IMR-90 (cell line): Measurements from ENCODE around the gene LUC7L. TPM values are rescaled to one million over a fixed set of nuclear protein-coding genes. Genes with fewer than 3 reads are reported as not detected.
"Not testable (repeated sequence)": the region's sequence is repeated elsewhere in the genome, so short reads cannot be mapped to it uniquely, and the experiment has no call there.

Source experiments
- ATAC-seq: fragments of 200-7000 bp; cut with Tn5 transposase; 2 replicates; pipeline ENCODE4 v1.9.1; 2020; ENCODE audit warnings: low read depth, mild to moderate bottlenecking, moderate library complexity
- BruUV-seq: library from RNA; stranded (reverse); fragments of 400-500 nt; replicated peaks from 2 replicates; lab custom pipeline; 2021; lab: Mats Ljungman, UMichigan
- CTCF ChIA-PET: fragments of 300-600 bp; formaldehyde crosslinking; extraction: SDS; loops from one replicate; lab custom pipeline; 2021; ENCODE audit warnings: antibody characterized with exemption; lab: Yijun Ruan, JAX
- POLR2A ChIA-PET: fragments of 300-600 bp; sonication (Branson Sonifier 250); formaldehyde crosslinking; loops from one replicate; lab custom pipeline; 2022; ENCODE audit warnings: antibody characterized with exemption; ENCODE audit not compliant: unreplicated experiment; lab: Charles Lee
- DNase-seq: peaks from one replicate; pipeline ENCODE4 v3.0.0; 2013
- H2AFZ ChIP-seq: replicated peaks from 2 replicates; pipeline ENCODE3; 2013; ENCODE audit warnings: low read length, mild to moderate bottlenecking; ENCODE audit not compliant: poor library complexity
- H2AK5ac ChIP-seq: 2 replicates; pipeline ENCODE4 v1.6.1; 2013; ENCODE audit warnings: low read depth, low read length, inconsistent platforms
- H2AK9ac ChIP-seq: replicated peaks from 2 replicates; pipeline ENCODE3; 2013; ENCODE audit warnings: mild to moderate bottlenecking, low read depth, low read length, moderate library complexity; ENCODE audit not compliant: poor library complexity
- H2BK120ac ChIP-seq: 2 replicates; pipeline ENCODE4 v1.6.1; 2013; ENCODE audit warnings: low read depth, low read length, inconsistent platforms
- H2BK15ac ChIP-seq: 3 replicates; pipeline ENCODE4 v1.6.1; 2013; ENCODE audit warnings: low read depth, low read length, inconsistent platforms
- H2BK20ac ChIP-seq: 2 replicates; pipeline ENCODE4 v1.6.1; 2013; ENCODE audit warnings: low read depth, mild to moderate bottlenecking, inconsistent platforms, low read length, moderate library complexity
- H2BK5ac ChIP-seq: 2 replicates; pipeline ENCODE4 v1.6.1; 2013; ENCODE audit warnings: mild to moderate bottlenecking, low read depth, low read length, inconsistent platforms; ENCODE audit not compliant: poor library complexity, severe bottlenecking
- H3K14ac ChIP-seq: replicated peaks from 2 replicates; pipeline ENCODE4 v1.6.1; 2013; ENCODE audit warnings: low read depth, low read length, inconsistent platforms
- H3K18ac ChIP-seq: 2 replicates; pipeline ENCODE4 v1.6.1; 2013; ENCODE audit warnings: low read depth, low read length, control low read depth
- H3K23ac ChIP-seq: 2 replicates; pipeline ENCODE4 v1.6.1; 2013; ENCODE audit warnings: low read depth, low read length, inconsistent platforms
- H3K27ac ChIP-seq: 2 replicates; pipeline ENCODE4 v1.5.1; 2013; ENCODE audit warnings: mild to moderate bottlenecking, control low read depth, low read length; ENCODE audit not compliant: insufficient read depth
- H3K27me3 ChIP-seq: 2 replicates; pipeline ENCODE4 v1.6.1; 2013; ENCODE audit warnings: low read length; ENCODE audit not compliant: control insufficient read depth, insufficient read depth
- H3K36me3 ChIP-seq: 2 replicates; pipeline ENCODE4 v1.6.1; 2013; ENCODE audit warnings: low read length, mixed read lengths; ENCODE audit not compliant: control insufficient read depth, insufficient read depth
- H3K4ac ChIP-seq: 2 replicates; pipeline ENCODE4 v1.6.1; 2013; ENCODE audit warnings: low read depth, low read length, inconsistent platforms
- H3K4me1 ChIP-seq: 2 replicates; pipeline ENCODE4 v1.6.1; 2013; ENCODE audit warnings: low read length, mixed read lengths; ENCODE audit not compliant: control insufficient read depth, insufficient read depth
- H3K4me2 ChIP-seq: 2 replicates; pipeline ENCODE4 v1.6.1; 2013; ENCODE audit warnings: low read depth, mild to moderate bottlenecking, control low read depth, low read length, moderate library complexity
- H3K4me3 ChIP-seq: 2 replicates; pipeline ENCODE4 v1.5.1; 2013; ENCODE audit warnings: low read depth, mild to moderate bottlenecking, control low read depth, low read length, moderate library complexity; ENCODE audit not compliant: insufficient read depth
- H3K56ac ChIP-seq: 2 replicates; pipeline ENCODE4 v1.6.1; 2013; ENCODE audit warnings: low read length, inconsistent platforms; ENCODE audit not compliant: insufficient read depth; ENCODE audit errors: extremely low read depth
- H3K79me1 ChIP-seq, 2 experiments: 2 replicates each; pipeline ENCODE4 v1.6.1; 2013; ENCODE audit warnings: low read length in 2 of 2, inconsistent platforms in 1 of 2, low read depth in 1 of 2
- H3K9ac ChIP-seq: 2 replicates; pipeline ENCODE4 v1.6.1; 2013; ENCODE audit warnings: low read depth, low read length, control low read depth
- H3K9me1 ChIP-seq: 2 replicates; pipeline ENCODE4 v1.6.1; 2013; ENCODE audit warnings: low read length, inconsistent platforms; ENCODE audit not compliant: insufficient read depth
- H3K9me3 ChIP-seq: 2 replicates; pipeline ENCODE4 v1.6.1; 2013; ENCODE audit warnings: low read length; ENCODE audit not compliant: control insufficient read depth, insufficient read depth
- H4K20me1 ChIP-seq: 2 replicates; pipeline ENCODE4 v1.6.1; 2013; ENCODE audit warnings: low read length, inconsistent platforms; ENCODE audit not compliant: insufficient read depth
- H4K5ac ChIP-seq: 2 replicates; pipeline ENCODE4 v1.6.1; 2013; ENCODE audit warnings: mild to moderate bottlenecking, low read depth, low read length, control low read depth
- H4K8ac ChIP-seq, 2 experiments: 2 replicates each; pipeline ENCODE4 v1.6.1; 2013; ENCODE audit warnings: low read depth in 2 of 2, low read length in 2 of 2, control low read depth in 1 of 2, inconsistent platforms in 1 of 2
- H4K91ac ChIP-seq: 2 replicates; pipeline ENCODE4 v1.6.1; 2013; ENCODE audit warnings: low read depth, low read length, inconsistent platforms; ENCODE audit not compliant: insufficient read depth
- BHLHE40 ChIP-seq: fragments of 150-350 bp; IDR thresholded peaks from 2 replicates; pipeline ENCODE4 v1.6.1; 2016; ENCODE audit warnings: mild to moderate bottlenecking, low read depth, low read length
- CEBPB ChIP-seq: IDR thresholded peaks from 2 replicates; pipeline ENCODE4 v1.6.1; 2012; ENCODE audit warnings: low read depth, low read length, improper control_type of control experiment
- CHD1 ChIP-seq: IDR thresholded peaks from 2 replicates; pipeline ENCODE4 v1.6.1; 2012; ENCODE audit warnings: low read depth, low read length, improper control_type of control experiment
- FOS ChIP-seq: fragments of 150-350 bp; IDR thresholded peaks from 2 replicates; pipeline ENCODE4 v1.6.1; 2016; ENCODE audit warnings: low read depth, low read length
- MAFK ChIP-seq: IDR thresholded peaks from 2 replicates; pipeline ENCODE4 v1.6.1; 2012; ENCODE audit warnings: low read depth, low read length, improper control_type of control experiment
- MAZ ChIP-seq: IDR thresholded peaks from 2 replicates; pipeline ENCODE4 v1.6.1; 2012; ENCODE audit warnings: low read depth, mild to moderate bottlenecking, low read length, improper control_type of control experiment, moderate library complexity, borderline replicate concordance
- MXI1 ChIP-seq: IDR thresholded peaks from 2 replicates; pipeline ENCODE4 v1.6.1; 2012; ENCODE audit warnings: low read depth, mild to moderate bottlenecking, low read length, moderate library complexity, borderline replicate concordance
- NFE2L2 ChIP-seq: fragments of 150-350 bp; IDR thresholded peaks from 2 replicates; pipeline ENCODE4 v1.6.1; 2016; ENCODE audit warnings: low read depth, mild to moderate bottlenecking, low read length
- RAD21 ChIP-seq: IDR thresholded peaks from 2 replicates; pipeline ENCODE4 v1.6.1; 2012; ENCODE audit warnings: low read length, improper control_type of control experiment
- WGBS, 2 experiments: methylation state at CpG; one replicate each; pipeline versions ENCODE4 v1.1.5 to v1.1.7; 2013; ENCODE audit warnings: missing lambda C conversion rate in 2 of 2; ENCODE audit not compliant: insufficient read length in 1 of 2; ENCODE audit errors: extremely low coverage in 2 of 2; 5-methylcytosine and 5-hydroxymethylcytosine counted together
- dilution Hi-C: fragments of 300-500 bp; cut with HindIII; formaldehyde crosslinking; loops from one replicate; pipeline ENCODE4 v1.14.3; 2018; ENCODE audit warnings: low sequenced_read_pairs; ENCODE audit not compliant: unreplicated experiment
- in situ Hi-C: fragments of 300-500 bp; cut with MboI; formaldehyde crosslinking; loops from 3 replicates; pipeline ENCODE4 v1.14.3; 2019; ENCODE audit warnings: low sequenced_read_pairs, inconsistent platforms, mixed read lengths
- intact Hi-C: fragments of 100-400 bp; cut with micrococcal nuclease; formaldehyde crosslinking; loops from 2 replicates; pipeline ENCODE4 v1.10.0; 2022
- polyA plus RNA-seq, 3 experiments: library from polyadenylated mRNA; depleted of rRNA; stranded (reverse); fragments of >200 nt; gene quantifications; 2 replicates each; pipeline ENCODE4 v1.2.3, GENCODE V29; 2012; ENCODE audit warnings: low replicate concordance in 1 of 3
- total RNA-seq: library from RNA; depleted of rRNA; stranded (reverse); fragments of >200 nt; gene quantifications from 2 replicates; pipeline ENCODE4 v1.2.3, GENCODE V29; 2012
- TF ChIP-seq, protein P1 (sequence below): fragments of 150-350 bp; IDR thresholded peaks from 2 replicates; pipeline ENCODE4 v1.6.1; 2017; ENCODE audit warnings: mild to moderate bottlenecking, antibody characterized with exemption, low read length, low read depth

The LUC7L gene
- total and polyA plus RNA-seq, 2 of the 4 experiments (the other 2 are of a cell fraction), result 21.5 to 55.6 TPM

- H3K79me1 ChIP-seq, result no peaks in the 10 kb centered on the region
- peaks cover 46% of the 10 kb centered on the region for H3K36me3 ChIP-seq
- no peak overlapping the region for H3K9ac ChIP-seq
- in situ Hi-C loops (no loop called here), intact Hi-C loops (no loop called here), dilution Hi-C loops (no loop called here)
- WGBS, 2 experiments, result no CpG with 5 or more reads among the region's 10 CpGs
- H3K14ac ChIP-seq, result no peak overlapping the region
- no peak overlapping the region for H3K23ac ChIP-seq
- POLR2A ChIA-PET, result no interaction called here
- no peaks in the 10 kb centered on the region for H3K9me3 ChIP-seq
- H3K9me1 ChIP-seq, result no peaks in the 10 kb centered on the region
- no peaks in the 10 kb centered on the region for H3K4me1 ChIP-seq
- no peak for DNase-seq
- H4K8ac ChIP-seq, result no peak overlapping the region
- no peak overlapping the region for H3K18ac ChIP-seq
- ATAC-seq, result no peak
- CTCF ChIA-PET, result no interaction called here
- no TSS peak for BruUV-seq
- no peak overlapping the region for H2BK120ac ChIP-seq
- H2AFZ ChIP-seq, result no peak overlapping the region
- no peak overlapping the region for H4K5ac ChIP-seq
- peak overlapping the region; percentile 2 for H2AK9ac ChIP-seq
- no peak overlapping the region for H3K4ac ChIP-seq
- H2BK15ac ChIP-seq, result no peak overlapping the region
- no peak overlapping the region for H2BK5ac ChIP-seq
- no peak overlapping the region for H3K56ac ChIP-seq
- H3K27me3 ChIP-seq, result no peaks in the 10 kb centered on the region
- no peak overlapping the region for H3K4me2 ChIP-seq
- H2BK20ac ChIP-seq, result no peak overlapping the region
- TF ChIP-seq NFE2L2 (no peak), MXI1 (no peak), MAFK (no peak), FOS (no peak), CHD1 (no peak), CEBPB (no peak), RAD21 (no peak), BHLHE40 (no peak), MAZ (no peak)
- TF ChIP-seq, protein P1, sequence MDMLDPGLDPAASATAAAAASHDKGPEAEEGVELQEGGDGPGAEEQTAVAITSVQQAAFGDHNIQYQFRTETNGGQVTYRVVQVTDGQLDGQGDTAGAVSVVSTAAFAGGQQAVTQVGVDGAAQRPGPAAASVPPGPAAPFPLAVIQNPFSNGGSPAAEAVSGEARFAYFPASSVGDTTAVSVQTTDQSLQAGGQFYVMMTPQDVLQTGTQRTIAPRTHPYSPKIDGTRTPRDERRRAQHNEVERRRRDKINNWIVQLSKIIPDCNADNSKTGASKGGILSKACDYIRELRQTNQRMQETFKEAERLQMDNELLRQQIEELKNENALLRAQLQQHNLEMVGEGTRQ, result no peak
- H4K20me1 ChIP-seq, result no peaks in the 10 kb centered on the region
- H2AK5ac ChIP-seq, result no peak overlapping the region
- H4K91ac ChIP-seq, result no peak overlapping the region
- no peak overlapping the region for H3K4me3 ChIP-seq
- no peak overlapping the region for H3K27ac ChIP-seq
Measured at GRCh38 chr16:259226-259625, 30.0 kb upstream of the LUC7L start.

DNA sequence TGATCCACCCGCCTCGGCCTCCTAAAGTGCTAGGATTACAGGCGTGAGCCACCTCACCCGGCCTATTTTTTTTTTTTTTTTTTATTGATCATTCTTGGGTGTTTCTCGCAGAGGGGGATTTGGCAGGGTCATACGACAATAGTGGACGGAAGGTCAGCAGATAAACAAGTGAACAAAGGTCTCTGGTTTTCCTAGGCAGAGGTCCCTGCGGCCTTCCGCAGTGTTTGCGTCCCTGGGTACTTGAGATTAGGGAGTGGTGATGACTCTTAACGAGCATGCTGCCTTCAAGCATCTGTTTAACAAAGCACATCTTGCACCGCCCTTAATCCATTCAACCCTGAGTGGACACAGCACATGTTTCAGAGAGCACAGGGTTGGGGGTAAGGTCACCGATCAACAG is 28.8 kb upstream of the LUC7L start:
- 100% methylated on average over 1 of the region's 13 CpGs; no CpG with 5 or more reads in 1 of the 2 experiments for WGBS, 2 experiments
- H2BK5ac ChIP-seq, H2AFZ ChIP-seq, dilution Hi-C loops, H3K4ac ChIP-seq, H3K18ac ChIP-seq, H3K79me1 ChIP-seq, H3K9ac ChIP-seq, CTCF ChIA-PET, H2AK5ac ChIP-seq, H2BK20ac ChIP-seq, H2AK9ac ChIP-seq, H3K14ac ChIP-seq, POLR2A ChIA-PET, in situ Hi-C loops, H3K27ac ChIP-seq, H4K8ac ChIP-seq, H3K27me3 ChIP-seq, H4K91ac ChIP-seq, ATAC-seq, H3K9me3 ChIP-seq, H3K4me1 ChIP-seq, H3K4me3 ChIP-seq, H4K20me1 ChIP-seq, H2BK120ac ChIP-seq, H4K5ac ChIP-seq, H3K23ac ChIP-seq, H3K56ac ChIP-seq, intact Hi-C loops, BruUV-seq, H3K4me2 ChIP-seq, H3K9me1 ChIP-seq, H2BK15ac ChIP-seq, DNase-seq: not testable (repeated sequence)
- H3K36me3 ChIP-seq, result peaks cover 42% of the 10 kb centered on the region
